Lung microvascular endothelial cell (primary cell): ENCODE data around the gene ANP32D. TPM values are rescaled to one million over a fixed set of nuclear protein-coding genes. Genes with fewer than 3 reads are reported as not detected.
"Not testable (repeated sequence)": the region's sequence is repeated elsewhere in the genome, so short reads cannot be mapped to it uniquely, and the experiment has no call there.

Source experiments
- DNase-seq, 2 donors: peaks; one replicate each; pipeline versions ENCODE4 v3.0.0 to v3.0.0-alpha.2; 2010; ENCODE audit warnings: low read depth in 2 of 2
- total RNA-seq: library from RNA; depleted of rRNA; stranded (reverse); fragments of >200 nt; gene quantifications from 2 replicates; pipeline ENCODE4 v1.2.1, GENCODE V29; 2014

The ANP32D gene
- total RNA-seq: not detected in 2 replicates

GRCh38 chr12:48472259-48472658 lies at the start of gene ANP32D:
ANP32D (plus strand) TSS chr12:48472559; CDS start chr12:48472665, 106 bp downstream.
- no peak for DNase-seq

DNA sequence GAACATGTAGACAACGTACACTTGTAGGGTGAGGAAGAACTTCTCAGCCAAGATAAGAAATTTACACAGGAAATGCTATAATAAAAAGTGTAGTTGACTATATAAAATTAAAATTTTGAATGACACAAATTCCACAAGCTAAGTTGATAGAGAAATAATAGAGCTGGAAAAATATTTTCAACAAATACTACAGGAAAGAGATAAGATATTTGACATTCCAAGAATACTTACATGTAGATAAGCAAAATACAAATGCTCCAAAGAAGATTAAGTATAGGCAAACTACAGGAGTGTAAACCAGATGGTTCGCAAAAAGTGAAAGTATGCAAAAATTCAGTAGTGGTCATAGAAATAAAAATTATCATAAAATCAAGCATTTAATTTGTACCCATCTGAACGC lies 49.2 kb upstream of the ANP32D start:
- no peak for DNase-seq

- DNase-seq: peak in 1 of 2 donors; percentile 52
Measured at GRCh38 chr12:48424644-48425043, 47.7 kb upstream of the ANP32D start.

- DNase-seq: not testable (repeated sequence)
Measured at GRCh38 chr12:48434016-48434415, 38.3 kb upstream of the ANP32D start.

GRCh38 chr12:48441069-48441468 lies 31.3 kb upstream of the ANP32D start:
- no peak for DNase-seq

- DNase-seq: no peak
Measured at GRCh38 chr12:48442179-48442847, 30.0 kb upstream of the ANP32D start.

DNA sequence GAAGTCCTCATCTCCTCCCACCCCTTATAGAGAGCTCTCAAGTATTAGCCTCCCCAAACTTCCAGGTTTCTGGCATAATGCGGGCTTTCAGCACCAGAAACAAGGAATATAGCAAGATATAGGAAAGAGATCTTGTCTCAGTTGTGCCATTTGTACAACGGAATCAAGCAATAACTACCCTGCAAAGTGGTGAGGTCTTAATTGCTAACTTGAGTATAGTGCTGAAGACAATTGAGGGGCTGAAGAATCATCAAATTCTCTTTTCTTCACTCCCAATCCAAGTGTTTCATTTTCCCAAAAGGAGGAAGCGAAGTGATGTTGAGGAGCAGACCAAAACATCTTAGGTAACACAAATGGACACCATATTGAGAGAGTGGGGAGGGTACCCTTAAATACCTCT lies 26.8 kb upstream of the ANP32D start:
- no peak for DNase-seq

DNA sequence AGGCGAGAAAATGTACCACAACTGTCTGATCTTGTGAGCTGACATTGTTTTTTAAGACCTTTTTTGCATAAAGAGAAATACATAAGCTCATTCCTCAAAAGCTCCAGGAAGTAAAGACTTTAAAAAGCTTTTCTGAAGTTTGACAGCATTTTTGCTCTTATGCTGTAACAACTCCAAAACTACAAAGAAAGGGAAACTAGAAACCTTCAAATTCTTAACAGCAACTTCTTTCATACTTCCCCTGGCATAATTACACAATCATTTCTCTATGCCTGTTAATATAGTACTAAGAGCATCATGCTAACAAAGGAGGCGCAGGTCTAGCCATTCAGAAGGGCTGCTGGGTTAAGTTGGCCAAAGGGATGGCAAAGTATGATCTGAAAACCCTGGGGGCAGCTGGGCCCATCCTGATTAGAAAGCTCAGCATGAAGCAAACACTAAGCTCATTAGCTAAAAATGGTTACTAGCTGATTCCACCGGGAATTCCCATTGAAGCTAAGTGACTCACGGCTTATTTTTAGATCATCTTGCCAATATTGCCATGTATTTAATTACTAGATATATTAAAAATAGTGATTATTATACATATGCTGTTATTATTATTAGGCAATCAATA lies 26.1 kb upstream of the ANP32D start:
- peak; percentile 7 to 8 for DNase-seq

GRCh38 chr12:48447755-48448154 lies 24.6 kb upstream of the ANP32D start:
- DNase-seq: no peak

DNA sequence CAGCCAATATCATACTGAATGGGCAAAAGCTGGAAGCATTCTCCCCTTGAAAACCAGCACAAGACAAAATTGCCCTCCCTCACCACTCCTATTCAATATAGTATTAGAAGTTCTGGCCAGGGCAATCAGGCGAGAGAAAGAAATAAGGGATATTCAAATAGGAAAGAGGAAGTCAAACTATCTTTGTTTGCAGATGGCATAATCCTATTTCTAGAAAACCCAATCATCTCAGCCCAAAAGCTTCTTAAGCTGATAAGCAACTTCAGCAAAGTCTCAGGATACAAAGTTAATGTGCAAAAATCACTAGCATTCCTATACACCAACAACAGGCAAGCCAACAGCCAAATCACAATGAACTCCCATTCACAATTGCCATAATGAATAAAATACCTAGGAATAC lies 21.0 kb upstream of the ANP32D start:
- no peak for DNase-seq

GRCh38 chr12:48452961-48453360 lies 19.4 kb upstream of the ANP32D start:
- not testable (repeated sequence) for DNase-seq

- peak; percentile 19 to 21 for DNase-seq
Measured at GRCh38 chr12:48454667-48455066, 17.7 kb upstream of the ANP32D start.

DNA sequence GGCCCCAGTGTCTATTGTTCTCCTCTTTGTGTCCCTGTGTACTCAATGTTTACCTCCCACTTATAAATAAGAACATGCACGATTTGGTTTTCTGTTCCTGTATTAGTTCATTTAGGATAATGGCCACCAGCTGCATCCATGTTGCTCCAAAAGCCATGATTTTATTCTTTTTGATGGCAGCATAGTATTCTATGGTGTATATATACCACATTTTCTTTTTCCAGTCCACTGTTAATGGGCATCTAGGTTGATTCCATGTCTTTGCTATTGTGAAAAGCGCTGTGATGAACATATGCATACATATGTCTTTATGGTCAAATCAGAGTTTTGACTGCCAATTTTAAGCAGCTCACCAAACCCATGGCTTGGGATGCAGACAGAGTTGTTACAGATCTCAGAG lies 17.2 kb upstream of the ANP32D start:
- no peak for DNase-seq

DNA sequence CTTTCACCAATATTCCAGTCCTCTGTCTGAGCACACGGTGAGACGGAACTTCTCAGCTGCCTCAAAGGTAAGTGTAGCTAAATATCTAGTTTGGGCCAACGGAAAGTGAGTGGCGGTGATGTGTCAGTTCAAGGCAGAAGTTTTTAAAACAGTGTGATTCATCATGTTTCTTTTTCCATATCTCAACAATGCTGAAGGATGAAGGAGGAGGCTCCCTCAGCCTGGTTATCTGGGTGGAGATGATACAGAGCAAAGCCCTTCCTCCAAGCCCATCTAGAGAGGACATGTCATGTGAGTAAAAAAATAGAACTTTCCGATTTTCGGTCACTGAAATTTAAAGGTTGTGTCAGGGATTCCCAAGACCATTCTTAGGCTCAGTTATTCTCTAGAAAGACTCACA lies 13.1 kb upstream of the ANP32D start:
- no peak for DNase-seq

GRCh38 chr12:48469027-48469426 lies 3.3 kb upstream of the ANP32D start:
- DNase-seq: not testable (repeated sequence)

- no peak for DNase-seq
Measured at GRCh38 chr12:48473061-48473460, 702 bp downstream of the ANP32D start.

DNA sequence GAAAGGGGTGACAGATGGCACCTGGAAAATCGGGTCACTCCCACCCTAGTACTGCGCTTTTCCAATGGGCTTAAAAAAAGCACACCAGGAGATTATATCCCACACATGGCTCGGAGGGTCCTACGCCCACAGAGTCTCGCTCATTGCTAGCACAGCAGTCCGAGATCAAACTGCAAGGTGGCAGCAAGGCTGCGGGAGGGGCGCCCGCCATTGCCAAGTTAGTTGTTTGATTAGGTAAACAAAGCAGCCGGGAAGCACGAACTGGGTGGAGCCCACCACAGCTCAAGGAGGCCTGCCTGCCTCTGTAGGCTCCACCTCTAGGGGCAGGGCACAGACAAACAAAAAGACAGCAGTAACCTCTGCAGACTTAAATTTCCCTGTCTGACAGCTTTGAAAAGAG lies 2.1 kb downstream of the ANP32D start:
- DNase-seq: not testable (repeated sequence)

- no peak for DNase-seq
Measured at GRCh38 chr12:48482198-48482597, 9.8 kb downstream of the ANP32D start, which contains the start of gene C12orf54. C12orf54 (plus strand) TSS chr12:48482498; CDS start chr12:48483297, 799 bp downstream.

- no peak for DNase-seq
Measured at GRCh38 chr12:48482930-48483329, 10.6 kb downstream of the ANP32D start.

DNA sequence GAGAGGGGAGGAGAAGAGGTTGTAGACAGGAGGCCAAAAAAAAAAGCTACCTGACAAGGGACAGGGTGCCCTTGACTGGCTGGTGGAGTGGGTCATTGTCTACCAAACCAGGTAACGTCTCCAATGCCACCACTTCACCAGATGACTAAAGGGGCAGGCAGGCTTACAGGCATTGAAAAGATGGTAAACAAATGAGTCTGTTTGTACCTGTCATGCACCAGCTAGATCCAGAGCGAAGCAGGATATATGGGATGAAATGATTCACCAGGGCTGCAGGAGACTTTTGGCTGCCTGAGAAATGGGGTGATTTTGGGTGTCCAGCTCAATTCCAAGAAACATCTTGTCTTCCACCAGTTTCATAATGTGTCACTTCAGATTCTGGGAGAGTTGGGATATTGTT lies 13.9 kb downstream of the ANP32D start:
- no peak for DNase-seq

- no peak for DNase-seq
Measured at GRCh38 chr12:48486679-48487078, 14.3 kb downstream of the ANP32D start.

- DNase-seq: no peak
Measured at GRCh38 chr12:48489012-48489411, 16.7 kb downstream of the ANP32D start.

DNA sequence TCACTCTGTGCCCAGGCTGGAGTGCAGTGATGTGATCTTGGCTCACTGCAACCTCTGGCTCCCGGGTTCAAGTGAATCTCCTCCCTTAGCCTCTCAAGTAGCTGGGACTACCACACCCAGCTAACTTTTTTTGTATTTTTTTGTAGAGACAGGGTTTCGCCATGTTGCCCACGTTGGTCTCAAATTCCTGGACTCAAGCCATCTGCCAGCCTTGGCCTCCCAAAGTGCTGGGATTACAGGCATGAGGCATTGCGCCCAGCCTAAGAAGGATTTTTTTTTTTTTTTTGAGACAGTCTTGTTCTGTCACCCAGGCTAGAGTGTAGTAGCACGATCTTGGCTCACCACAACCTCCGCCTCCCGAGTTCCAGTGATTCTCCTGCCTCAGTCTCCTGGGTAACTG lies 17.1 kb downstream of the ANP32D start:
- DNase-seq: not testable (repeated sequence)
